ENCODE measurements around the gene CYP11A1.
A peak's percentile ranks its signal among the peaks of the same experiment; 100 is the strongest.

Gene CYP11A1

GRCh38 chr15:74294010-74294409 lies 73.4 kb downstream of the CYP11A1 start:
- in situ Hi-C loops (cut with HindIII; ENCODE audit: low pct_unique_long_range_greater_than_20kb, low sequenced_read_pairs): no loop called here
- no peak for TF ChIP-seq JUND (IDR thresholded peaks at IDR 0.05; ENCODE audit: low read depth)
- no peak for DNase-seq (ENCODE audit: low read depth in 1 of 2, low spot score in 1 of 2)

GRCh38 chr15:74293021-74293810 lies 74.2 kb downstream of the CYP11A1 start:
- DNase-seq (ENCODE audit: low read depth in 1 of 2, low spot score in 1 of 2): no peak
- TF ChIP-seq JUND (IDR thresholded peaks at IDR 0.05; ENCODE audit: low read depth): no peak
- in situ Hi-C loops (cut with HindIII; ENCODE audit: low pct_unique_long_range_greater_than_20kb, low sequenced_read_pairs): no loop called here

- TF ChIP-seq JUND (IDR thresholded peaks at IDR 0.05; ENCODE audit: low read depth): no peak
- in situ Hi-C loops (cut with HindIII; ENCODE audit: low pct_unique_long_range_greater_than_20kb, low sequenced_read_pairs): no loop called here
- peak; percentile 80 to 83 for DNase-seq (ENCODE audit: low read depth in 1 of 2, low spot score in 1 of 2)
These were observed 76.1 kb downstream of the CYP11A1 start for GRCh38 chr15:74291101-74292071.

- TF ChIP-seq JUND (IDR thresholded peaks at IDR 0.05; ENCODE audit: low read depth): no peak
- in situ Hi-C loops (cut with HindIII; ENCODE audit: low pct_unique_long_range_greater_than_20kb, low sequenced_read_pairs): no loop called here
- DNase-seq (ENCODE audit: low read depth in 1 of 2, low spot score in 1 of 2): no peak
These were observed 76.8 kb downstream of the CYP11A1 start for GRCh38 chr15:74290645-74291044.

DNA sequence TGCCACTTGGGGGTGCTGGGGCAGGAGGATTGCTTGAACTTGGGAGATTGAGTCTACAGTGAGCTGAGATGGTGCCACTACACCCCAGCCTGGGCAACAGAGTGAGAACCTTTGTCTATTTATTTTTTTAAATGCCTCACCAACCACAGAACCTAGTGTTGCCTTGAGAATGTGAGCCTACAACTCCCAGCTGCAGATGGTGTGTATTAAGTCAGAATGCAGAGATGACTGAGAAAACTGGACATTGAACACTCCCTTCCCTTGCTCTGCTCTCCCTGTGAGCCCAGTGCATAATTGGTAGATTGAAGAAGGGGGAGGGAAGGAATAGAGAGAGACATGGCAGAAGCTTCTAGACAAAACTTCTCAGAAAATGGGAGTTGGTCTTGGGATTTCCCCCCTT lies 77.8 kb downstream of the CYP11A1 start:
- TF ChIP-seq JUND (IDR thresholded peaks at IDR 0.05; ENCODE audit: low read depth): no peak
- in situ Hi-C loops (cut with HindIII; ENCODE audit: low pct_unique_long_range_greater_than_20kb, low sequenced_read_pairs): no loop called here
- no peak for DNase-seq (ENCODE audit: low read depth in 1 of 2, low spot score in 1 of 2)

Measured in T47D (cell line).